Smooth muscle cell (in vitro differentiated cells): ENCODE results near the gene DCC. TPM values are rescaled to one million over a fixed set of nuclear protein-coding genes. Genes with fewer than 3 reads are reported as not detected.

ENCODE experiments used
- DNase-seq: peaks from one replicate; lab custom pipeline; 2025; ENCODE audit not compliant: unreplicated experiment; lab: John Stamatoyannopoulos, UW
- H2AFZ ChIP-seq: fragments of 200-600 bp; sonication (generic); 2 replicates; pipeline ENCODE4 v1.6.0; 2016; ENCODE audit warnings: antibody characterized with exemption, low read depth, mild to moderate bottlenecking
- H3F3A ChIP-seq: fragments of 200-600 bp; sonication (generic); 2 replicates; pipeline ENCODE4 v1.6.0; 2017; ENCODE audit warnings: antibody characterized with exemption, low read depth
- H3K27ac ChIP-seq: fragments of 200-600 bp; sonication (generic); 2 replicates; pipeline ENCODE4 v1.5.1; 2016; ENCODE audit warnings: low read depth, mild to moderate bottlenecking
- H3K27me3 ChIP-seq: fragments of 200-600 bp; sonication (generic); 2 replicates; pipeline ENCODE4 v1.6.1; 2016; ENCODE audit warnings: low read depth, mild to moderate bottlenecking
- H3K36me3 ChIP-seq: fragments of 200-600 bp; sonication (generic); 2 replicates; pipeline ENCODE4 v1.5.1; 2016; ENCODE audit warnings: low read depth
- H3K4me1 ChIP-seq: fragments of 200-600 bp; sonication (generic); 2 replicates; pipeline ENCODE4 v1.5.1; 2016; ENCODE audit warnings: low read depth
- H3K4me2 ChIP-seq: fragments of 200-600 bp; sonication (generic); 2 replicates; pipeline ENCODE4 v1.6.0; 2016; ENCODE audit warnings: mild to moderate bottlenecking
- H3K4me3 ChIP-seq: fragments of 200-600 bp; sonication (generic); 2 replicates; pipeline ENCODE4 v1.5.1; 2016; ENCODE audit warnings: mild to moderate bottlenecking
- H3K79me2 ChIP-seq: fragments of 200-600 bp; sonication (generic); 2 replicates; pipeline ENCODE4 v1.6.0; 2016; ENCODE audit warnings: low read depth, mild to moderate bottlenecking
- H3K9ac ChIP-seq: fragments of 200-600 bp; sonication (generic); 2 replicates; pipeline ENCODE4 v1.6.0; 2016; ENCODE audit warnings: low read depth
- H3K9me3 ChIP-seq: fragments of 200-600 bp; sonication (generic); replicated peaks from 2 replicates; pipeline ENCODE4 v1.5.1; 2016; ENCODE audit warnings: low read depth
- H4K20me1 ChIP-seq: fragments of 200-600 bp; sonication (generic); 2 replicates; pipeline ENCODE4 v1.6.0; 2016; ENCODE audit warnings: low read depth
- WGBS: methylation state at CpG from one replicate; pipeline ENCODE4 v1.1.7; 2016; ENCODE audit warnings: low lambda C conversion rate; 5-methylcytosine and 5-hydroxymethylcytosine counted together
- polyA plus RNA-seq: library from polyadenylated mRNA; unstranded; fragments of >200 nt; fragmentation: Nextera tagmentation; extraction: Ambion mirVana; gene quantifications from 2 replicates; pipeline ENCODE4 v1.2.1, GENCODE V29; 2016
- total RNA-seq: library from RNA; depleted of rRNA; stranded (reverse); fragments of >200 nt; gene quantifications from 2 replicates; pipeline ENCODE4 v1.2.3, GENCODE V29; 2014
- TF ChIP-seq, protein P1 (sequence below): fragments of 200-600 bp; sonication (generic); IDR thresholded peaks from 2 replicates; pipeline ENCODE4 v1.5.1; 2017; ENCODE audit warnings: borderline replicate concordance, mild to moderate bottlenecking, antibody characterized with exemption; ENCODE audit not compliant: insufficient read depth, poor library complexity, severe bottlenecking

The DCC gene
- total and polyA plus RNA-seq, 2 experiments from 2014 or later, result not detected

DNA sequence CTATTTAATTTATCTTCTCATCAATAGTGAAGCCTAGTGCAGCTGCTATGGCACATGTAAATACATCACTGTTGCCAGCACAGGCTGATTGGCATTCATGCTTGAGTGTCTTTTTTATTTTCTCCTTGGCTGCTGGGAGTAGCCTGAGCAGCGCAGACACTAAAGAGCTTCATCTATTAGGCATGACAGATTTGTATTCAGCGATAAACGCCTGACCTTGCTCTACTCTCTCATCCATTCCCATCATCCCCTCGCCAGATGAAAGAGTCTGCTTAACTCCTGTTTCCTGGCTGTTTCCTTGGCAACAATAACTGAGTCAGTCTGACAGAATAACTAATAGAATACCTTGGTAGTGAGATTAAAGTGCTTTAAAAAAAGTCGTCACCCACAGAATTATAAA lies 753.6 kb downstream of the DCC start:
- no peak for DNase-seq
- TF ChIP-seq, protein P1, sequence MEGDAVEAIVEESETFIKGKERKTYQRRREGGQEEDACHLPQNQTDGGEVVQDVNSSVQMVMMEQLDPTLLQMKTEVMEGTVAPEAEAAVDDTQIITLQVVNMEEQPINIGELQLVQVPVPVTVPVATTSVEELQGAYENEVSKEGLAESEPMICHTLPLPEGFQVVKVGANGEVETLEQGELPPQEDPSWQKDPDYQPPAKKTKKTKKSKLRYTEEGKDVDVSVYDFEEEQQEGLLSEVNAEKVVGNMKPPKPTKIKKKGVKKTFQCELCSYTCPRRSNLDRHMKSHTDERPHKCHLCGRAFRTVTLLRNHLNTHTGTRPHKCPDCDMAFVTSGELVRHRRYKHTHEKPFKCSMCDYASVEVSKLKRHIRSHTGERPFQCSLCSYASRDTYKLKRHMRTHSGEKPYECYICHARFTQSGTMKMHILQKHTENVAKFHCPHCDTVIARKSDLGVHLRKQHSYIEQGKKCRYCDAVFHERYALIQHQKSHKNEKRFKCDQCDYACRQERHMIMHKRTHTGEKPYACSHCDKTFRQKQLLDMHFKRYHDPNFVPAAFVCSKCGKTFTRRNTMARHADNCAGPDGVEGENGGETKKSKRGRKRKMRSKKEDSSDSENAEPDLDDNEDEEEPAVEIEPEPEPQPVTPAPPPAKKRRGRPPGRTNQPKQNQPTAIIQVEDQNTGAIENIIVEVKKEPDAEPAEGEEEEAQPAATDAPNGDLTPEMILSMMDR, result no peak
- no peak overlapping the region for H3K9ac ChIP-seq
- no peaks in the 10 kb centered on the region for H4K20me1 ChIP-seq
- H3F3A ChIP-seq, result no peaks in the 10 kb centered on the region
- H2AFZ ChIP-seq, result no peak overlapping the region
- no peaks in the 10 kb centered on the region for H3K27me3 ChIP-seq
- no peaks in the 10 kb centered on the region for H3K79me2 ChIP-seq
- no peaks in the 10 kb centered on the region for H3K4me1 ChIP-seq
- H3K4me2 ChIP-seq, result no peak overlapping the region
- no peaks in the 10 kb centered on the region for H3K36me3 ChIP-seq
- no peak overlapping the region for H3K4me3 ChIP-seq
- 89% methylated on average over 5 of the region's 5 CpGs for WGBS
- no peak overlapping the region for H3K27ac ChIP-seq
- H3K9me3 ChIP-seq, result no peaks in the 10 kb centered on the region

DNA sequence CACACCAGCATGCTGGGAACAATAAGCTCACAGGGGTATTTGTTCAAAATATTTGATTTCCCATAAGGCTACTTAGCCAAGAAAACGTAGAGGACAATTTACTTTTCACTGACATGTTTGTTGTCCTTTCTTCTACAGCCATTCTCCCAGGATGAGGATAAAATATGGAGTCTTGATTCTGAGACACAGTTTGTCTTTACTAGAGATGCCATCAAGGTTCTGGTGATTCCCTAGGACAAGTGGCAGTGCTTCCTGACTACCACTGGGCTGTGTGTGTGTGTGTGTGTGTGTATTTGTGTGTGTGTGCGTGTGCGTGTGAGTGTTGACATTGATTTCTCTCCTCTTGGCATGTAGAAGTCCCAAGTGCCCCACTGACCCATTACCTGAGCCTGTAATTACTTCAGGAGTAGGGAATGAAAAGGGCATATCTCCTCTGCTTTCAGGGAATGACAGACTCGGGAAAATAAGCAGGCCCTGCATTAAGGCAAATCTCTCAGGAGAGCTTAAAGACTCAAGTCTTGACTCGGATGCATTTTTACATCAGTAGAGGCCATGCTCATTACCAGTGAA lies 761.6 kb downstream of the DCC start:
- no peak overlapping the region for H3K9ac ChIP-seq
- no peaks in the 10 kb centered on the region for H3F3A ChIP-seq
- H3K27me3 ChIP-seq, result no peaks in the 10 kb centered on the region
- H3K9me3 ChIP-seq, result no peaks in the 10 kb centered on the region
- DNase-seq, result no peak
- H3K79me2 ChIP-seq, result no peaks in the 10 kb centered on the region
- no peaks in the 10 kb centered on the region for H4K20me1 ChIP-seq
- no peak overlapping the region for H3K4me3 ChIP-seq
- H3K4me2 ChIP-seq, result no peak overlapping the region
- no peak overlapping the region for H2AFZ ChIP-seq
- TF ChIP-seq, protein P1, result no peak
- 84% methylated on average over 5 of the region's 5 CpGs for WGBS
- H3K36me3 ChIP-seq, result no peaks in the 10 kb centered on the region
- no peaks in the 10 kb centered on the region for H3K4me1 ChIP-seq
- H3K27ac ChIP-seq, result no peak overlapping the region

DNA sequence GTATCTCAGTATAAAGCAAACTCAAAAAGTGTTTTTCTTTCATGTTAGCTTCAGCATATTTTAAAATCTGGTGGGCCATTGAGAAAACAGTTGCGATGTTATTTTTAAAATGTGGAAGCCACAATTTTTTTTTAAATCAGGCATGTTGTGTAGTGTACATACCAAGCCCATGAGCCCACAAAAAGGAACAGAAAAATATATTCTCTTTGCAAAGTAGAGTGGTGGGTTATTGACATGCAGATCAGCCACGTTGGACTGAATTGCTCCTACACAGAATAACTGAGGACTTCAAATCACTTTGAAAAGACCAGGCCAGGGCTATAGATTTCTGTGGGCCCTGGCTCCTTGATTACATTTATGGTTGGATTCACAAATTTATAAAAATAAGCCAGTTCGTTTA lies 774.4 kb downstream of the DCC start:
- no peaks in the 10 kb centered on the region for H3K4me1 ChIP-seq
- no peaks in the 10 kb centered on the region for H3K79me2 ChIP-seq
- DNase-seq, result no peak
- H3F3A ChIP-seq, result no peaks in the 10 kb centered on the region
- no peak overlapping the region for H2AFZ ChIP-seq
- H3K9me3 ChIP-seq, result no peaks in the 10 kb centered on the region
- H3K9ac ChIP-seq, result no peak overlapping the region
- H3K4me3 ChIP-seq, result no peak overlapping the region
- H3K36me3 ChIP-seq, result no peaks in the 10 kb centered on the region
- H3K27me3 ChIP-seq, result no peaks in the 10 kb centered on the region
- TF ChIP-seq, protein P1, result no peak
- no peak overlapping the region for H3K27ac ChIP-seq
- WGBS, result 73% methylated on average over 3 of the region's 3 CpGs
- H3K4me2 ChIP-seq, result no peak overlapping the region
- no peaks in the 10 kb centered on the region for H4K20me1 ChIP-seq

DNA sequence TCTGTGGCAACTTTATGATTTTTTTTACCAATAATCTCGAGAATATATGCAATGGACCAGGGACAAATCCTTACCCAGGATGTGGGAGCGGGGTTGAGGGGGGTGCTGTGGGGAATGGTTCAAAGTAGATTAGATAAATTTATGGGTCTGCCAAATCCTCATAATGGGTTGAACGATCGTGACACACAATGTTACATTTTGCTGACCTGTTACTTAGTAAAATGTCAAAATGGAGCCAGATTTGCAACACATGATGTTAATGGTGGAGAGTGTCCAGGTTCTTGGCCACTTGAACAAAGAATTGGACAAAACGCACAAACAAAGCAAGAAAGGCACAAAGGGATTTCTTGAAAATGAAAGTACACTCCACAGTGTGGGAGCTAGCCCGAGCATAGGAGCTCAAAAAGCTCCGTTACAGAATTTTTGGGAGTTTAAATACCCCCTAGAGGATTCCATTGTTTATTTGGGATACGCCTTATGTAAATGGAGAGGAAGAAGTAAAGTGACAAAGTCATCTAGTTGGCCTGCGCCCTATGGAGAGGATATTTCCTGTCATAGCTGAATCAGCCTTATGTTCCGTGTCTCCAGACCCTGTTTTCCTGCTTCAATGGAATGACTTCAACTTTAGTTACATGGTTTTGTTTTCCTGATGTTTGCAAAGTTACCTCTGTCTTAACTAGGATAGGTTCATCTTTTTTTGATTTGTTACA lies 776.0 kb downstream of the DCC start:
- Histone ChIP-seq H3K4me2 (no peak overlapping the region), H3K27ac (no peak overlapping the region), H3K4me3 (no peak overlapping the region), H3K4me1 (no peaks in the 10 kb centered on the region), H3K36me3 (no peaks in the 10 kb centered on the region), H3K27me3 (no peaks in the 10 kb centered on the region), H3K79me2 (no peaks in the 10 kb centered on the region), H4K20me1 (no peaks in the 10 kb centered on the region), H3F3A (no peaks in the 10 kb centered on the region), H3K9ac (no peak overlapping the region), H2AFZ (no peak overlapping the region), H3K9me3 (no peaks in the 10 kb centered on the region)
- WGBS, result 85% methylated on average over 10 of the region's 10 CpGs
- TF ChIP-seq, protein P1, result no peak
- no peak for DNase-seq
